ENCODE results near the gene SHANK2. TPM values are rescaled to one million over a fixed set of nuclear protein-coding genes. Genes with fewer than 3 reads are reported as not detected.

SHANK2 gene
- total RNA-seq, 5 donors from 2014 or later (not counting 1 experiment from before 2014, with no cell fraction given), result 0.15 to 0.60 (median 0.49) TPM; not detected in 2

DNA sequence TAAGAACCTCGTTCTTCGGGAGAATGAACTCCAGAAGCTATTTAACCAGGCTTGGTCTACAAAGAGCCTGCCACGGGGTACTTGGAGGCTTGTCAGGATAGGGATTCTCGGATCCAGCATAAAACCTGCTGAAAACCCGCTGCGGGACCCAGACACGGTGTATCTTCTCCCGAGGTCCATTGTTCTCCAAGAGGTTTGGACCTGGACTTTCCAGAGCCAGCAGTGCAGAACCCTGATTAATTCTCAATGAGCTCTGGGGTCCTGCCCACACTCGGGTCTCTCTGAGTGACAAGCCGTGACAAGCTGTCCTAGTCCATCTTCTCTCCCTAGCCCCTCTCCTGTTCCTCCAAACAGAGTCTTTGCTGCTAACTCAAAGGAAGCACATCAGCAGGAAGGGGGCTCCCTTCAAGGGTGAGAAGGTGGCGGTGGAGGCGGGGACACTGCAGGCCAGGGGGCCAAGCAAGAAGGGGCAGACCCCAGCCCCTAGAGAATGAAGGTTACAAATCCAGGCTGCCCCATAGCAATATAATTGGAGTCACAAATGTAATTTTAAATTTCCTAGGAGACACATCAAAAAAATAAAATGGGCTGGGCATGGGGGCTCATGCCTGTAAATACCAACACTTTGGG is 12.2 kb downstream of the SHANK2 start:
- no peak overlapping the region for H3K27ac ChIP-seq (ENCODE audit: low read length)
- H3K4me1 ChIP-seq (ENCODE audit: control insufficient read depth in 1 of 2, extremely low read depth in 1 of 2, insufficient read depth in 2 of 2, low read length in 2 of 2), result no peaks in the 10 kb centered on the region
- no peak overlapping the region for H3K4me3 ChIP-seq (ENCODE audit: control insufficient read depth in 1 of 2, extremely low read depth in 1 of 2, low read length in 1 of 2)
- no peak for ATAC-seq (replicated peaks in 1 of 4)
- Mint-ChIP-seq H3K27me3 (peaks cover 18 to 34% of the 10 kb centered on the region in 2 donors), H3K27ac (no peak overlapping the region), H3K36me3 (no peaks in the 10 kb centered on the region), H3K4me1 (peaks cover 0 to 1% (median 0%) of the 10 kb centered on the region in 3 donors), H3K4me3 (no peak overlapping the region), H3K9me3 (no peaks in the 10 kb centered on the region)
- CTCF ChIA-PET, result no interaction called here
- WGBS (ENCODE audit: insufficient coverage), result 86% methylated on average over 8 of the region's 12 CpGs
- H3K36me3 ChIP-seq (ENCODE audit: control insufficient read depth in 2 of 2, extremely low read depth in 1 of 2, insufficient read depth in 1 of 2, low read length in 1 of 2), result no peaks in the 10 kb centered on the region
- POLR2A ChIA-PET, result no interaction called here
- H3K27me3 ChIP-seq (replicated peaks in 1 of 2; ENCODE audit: control insufficient read depth in 2 of 2, extremely low read depth in 1 of 2, insufficient read depth in 2 of 2, low read length in 1 of 2), result peaks cover 0 to 34% of the 10 kb centered on the region in 2 experiments
- H3K9me3 ChIP-seq, result no peaks in the 10 kb centered on the region
- no peak for DNase-seq

- CTCF ChIA-PET, result no interaction called here
- no peak overlapping the region for H3K27ac Mint-ChIP-seq
- DNase-seq (no peak), ATAC-seq (replicated peaks in 1 of 4) (no peak)
- H3K27me3 ChIP-seq (replicated peaks in 1 of 2; ENCODE audit: control insufficient read depth in 2 of 2, extremely low read depth in 1 of 2, insufficient read depth in 2 of 2, low read length in 1 of 2), result peaks cover 0 to 34% of the 10 kb centered on the region in 2 experiments
- H3K4me3 Mint-ChIP-seq, result no peak overlapping the region
- H3K36me3 Mint-ChIP-seq, result no peaks in the 10 kb centered on the region
- H3K9me3 Mint-ChIP-seq, result no peaks in the 10 kb centered on the region
- no peaks in the 10 kb centered on the region for H3K4me1 ChIP-seq (ENCODE audit: control insufficient read depth in 1 of 2, extremely low read depth in 1 of 2, insufficient read depth in 2 of 2, low read length in 2 of 2)
- H3K27ac ChIP-seq (ENCODE audit: low read length), result no peak overlapping the region
- peaks cover 18 to 34% of the 10 kb centered on the region in 2 donors for H3K27me3 Mint-ChIP-seq
- H3K36me3 ChIP-seq (ENCODE audit: control insufficient read depth in 2 of 2, extremely low read depth in 1 of 2, insufficient read depth in 1 of 2, low read length in 1 of 2), result no peaks in the 10 kb centered on the region
- WGBS (ENCODE audit: insufficient coverage), result 80% methylated on average over 1 of the region's 7 CpGs
- peaks cover 0 to 1% (median 0%) of the 10 kb centered on the region in 3 donors for H3K4me1 Mint-ChIP-seq
- no peak overlapping the region for H3K4me3 ChIP-seq (ENCODE audit: control insufficient read depth in 1 of 2, extremely low read depth in 1 of 2, low read length in 1 of 2)
- POLR2A ChIA-PET, result no interaction called here
- no peaks in the 10 kb centered on the region for H3K9me3 ChIP-seq
Measured at GRCh38 chr11:71239581-71239980, 12.8 kb downstream of the SHANK2 start.

- H3K4me3 Mint-ChIP-seq, result no peak overlapping the region
- POLR2A ChIA-PET, result no interaction called here
- H3K36me3 Mint-ChIP-seq, result no peaks in the 10 kb centered on the region
- peaks cover 0 to 1% (median 0%) of the 10 kb centered on the region in 3 donors for H3K4me1 Mint-ChIP-seq
- no peak overlapping the region for H3K27ac Mint-ChIP-seq
- peaks cover 18 to 32% of the 10 kb centered on the region in 2 donors for H3K27me3 Mint-ChIP-seq
- ATAC-seq (replicated peaks in 1 of 4) (no peak), DNase-seq (no peak)
- H3K4me3 ChIP-seq (ENCODE audit: control insufficient read depth in 1 of 2, extremely low read depth in 1 of 2, low read length in 1 of 2), result no peak overlapping the region
- 94% methylated on average over 2 of the region's 7 CpGs for WGBS (ENCODE audit: insufficient coverage)
- CTCF ChIA-PET, result no interaction called here
- H3K27me3 ChIP-seq (replicated peaks in 1 of 2; ENCODE audit: control insufficient read depth in 2 of 2, extremely low read depth in 1 of 2, insufficient read depth in 2 of 2, low read length in 1 of 2), result peaks cover 0 to 35% of the 10 kb centered on the region in 2 experiments
- no peaks in the 10 kb centered on the region for H3K36me3 ChIP-seq (ENCODE audit: control insufficient read depth in 2 of 2, extremely low read depth in 1 of 2, insufficient read depth in 1 of 2, low read length in 1 of 2)
- no peaks in the 10 kb centered on the region for H3K4me1 ChIP-seq (ENCODE audit: control insufficient read depth in 1 of 2, extremely low read depth in 1 of 2, insufficient read depth in 2 of 2, low read length in 2 of 2)
- no peaks in the 10 kb centered on the region for H3K9me3 Mint-ChIP-seq
- H3K9me3 ChIP-seq, result no peaks in the 10 kb centered on the region
- no peak overlapping the region for H3K27ac ChIP-seq (ENCODE audit: low read length)
Measured at GRCh38 chr11:71238941-71239340, 13.4 kb downstream of the SHANK2 start.

- Mint-ChIP-seq H3K36me3 (no peaks in the 10 kb centered on the region), H3K9me3 (no peaks in the 10 kb centered on the region), H3K4me3 (no peak overlapping the region), H3K27ac (no peak overlapping the region), H3K4me1 (peaks cover 0 to 1% (median 0%) of the 10 kb centered on the region in 3 donors), H3K27me3 (peaks cover 18 to 32% of the 10 kb centered on the region in 2 donors)
- no peaks in the 10 kb centered on the region for H3K9me3 ChIP-seq
- no peaks in the 10 kb centered on the region for H3K36me3 ChIP-seq (ENCODE audit: control insufficient read depth in 2 of 2, extremely low read depth in 1 of 2, insufficient read depth in 1 of 2, low read length in 1 of 2)
- H3K27me3 ChIP-seq (replicated peaks in 1 of 2; ENCODE audit: control insufficient read depth in 2 of 2, extremely low read depth in 1 of 2, insufficient read depth in 2 of 2, low read length in 1 of 2), result peaks cover 0 to 34% of the 10 kb centered on the region in 2 experiments
- ChIA-PET POLR2A (no interaction called here), CTCF (no interaction called here)
- no peak for ATAC-seq (replicated peaks in 1 of 4)
- no peak for DNase-seq
- no peak overlapping the region for H3K27ac ChIP-seq (ENCODE audit: low read length)
- no peak overlapping the region for H3K4me3 ChIP-seq (ENCODE audit: control insufficient read depth in 1 of 2, extremely low read depth in 1 of 2, low read length in 1 of 2)
- H3K4me1 ChIP-seq (ENCODE audit: control insufficient read depth in 1 of 2, extremely low read depth in 1 of 2, insufficient read depth in 2 of 2, low read length in 2 of 2), result no peaks in the 10 kb centered on the region
- 67% methylated on average over 6 of the region's 8 CpGs for WGBS (ENCODE audit: insufficient coverage)
Measured at GRCh38 chr11:71238285-71238875, 14.0 kb downstream of the SHANK2 start.

DNA sequence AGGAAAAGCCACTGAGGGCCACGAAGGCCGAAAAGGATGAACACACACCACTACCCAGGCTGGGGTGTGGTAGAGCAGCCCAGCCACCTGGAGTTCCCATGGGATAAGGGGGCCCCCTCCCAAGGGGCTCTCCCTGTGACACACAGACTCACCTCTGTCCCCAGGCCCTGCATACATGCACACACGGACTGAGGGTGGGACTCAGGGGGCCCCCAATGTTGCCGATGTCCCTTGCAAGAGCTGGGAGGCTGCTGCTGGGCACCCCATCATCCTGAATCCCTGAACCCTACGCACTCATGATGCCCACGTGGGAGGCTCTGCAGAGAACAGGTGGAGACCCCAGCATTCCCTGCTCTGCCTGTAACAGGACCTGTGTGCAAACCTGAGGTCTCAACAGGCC is 14.5 kb downstream of the SHANK2 start:
- no peak overlapping the region for H3K27ac ChIP-seq (ENCODE audit: low read length)
- Mint-ChIP-seq H3K9me3 (no peaks in the 10 kb centered on the region), H3K27me3 (peaks cover 18 to 33% of the 10 kb centered on the region in 2 donors), H3K4me3 (no peak overlapping the region), H3K27ac (no peak overlapping the region), H3K36me3 (no peaks in the 10 kb centered on the region), H3K4me1 (peaks cover 0 to 1% (median 0%) of the 10 kb centered on the region in 3 donors)
- peaks cover 0 to 34% of the 10 kb centered on the region in 2 experiments for H3K27me3 ChIP-seq (replicated peaks in 1 of 2; ENCODE audit: control insufficient read depth in 2 of 2, extremely low read depth in 1 of 2, insufficient read depth in 2 of 2, low read length in 1 of 2)
- ChIA-PET CTCF (no interaction called here), POLR2A (no interaction called here)
- no peaks in the 10 kb centered on the region for H3K36me3 ChIP-seq (ENCODE audit: control insufficient read depth in 2 of 2, extremely low read depth in 1 of 2, insufficient read depth in 1 of 2, low read length in 1 of 2)
- H3K9me3 ChIP-seq, result no peaks in the 10 kb centered on the region
- DNase-seq, result no peak
- WGBS (ENCODE audit: insufficient coverage), result 75% methylated on average over 4 of the region's 6 CpGs
- ATAC-seq (replicated peaks in 1 of 4), result no peak
- no peaks in the 10 kb centered on the region for H3K4me1 ChIP-seq (ENCODE audit: control insufficient read depth in 1 of 2, extremely low read depth in 1 of 2, insufficient read depth in 2 of 2, low read length in 2 of 2)
- H3K4me3 ChIP-seq (ENCODE audit: control insufficient read depth in 1 of 2, extremely low read depth in 1 of 2, low read length in 1 of 2), result no peak overlapping the region

- peaks cover 12 to 29% of the 10 kb centered on the region in 2 donors for H3K27me3 Mint-ChIP-seq
- no peaks in the 10 kb centered on the region for H3K9me3 Mint-ChIP-seq
- H3K27ac Mint-ChIP-seq, result no peak overlapping the region
- no peaks in the 10 kb centered on the region for H3K36me3 ChIP-seq (ENCODE audit: control insufficient read depth in 2 of 2, extremely low read depth in 1 of 2, insufficient read depth in 1 of 2, low read length in 1 of 2)
- H3K4me3 ChIP-seq (ENCODE audit: control insufficient read depth in 1 of 2, extremely low read depth in 1 of 2, low read length in 1 of 2), result no peak overlapping the region
- H3K36me3 Mint-ChIP-seq, result no peaks in the 10 kb centered on the region
- no peak overlapping the region for H3K4me3 Mint-ChIP-seq
- no peak for ATAC-seq (replicated peaks in 1 of 4)
- WGBS (ENCODE audit: insufficient coverage), result 74% methylated on average over 9 of the region's 12 CpGs
- no peaks in the 10 kb centered on the region for H3K4me1 ChIP-seq (ENCODE audit: control insufficient read depth in 1 of 2, extremely low read depth in 1 of 2, insufficient read depth in 2 of 2, low read length in 2 of 2)
- POLR2A ChIA-PET, result no interaction called here
- peaks cover 0 to 1% (median 0%) of the 10 kb centered on the region in 3 donors for H3K4me1 Mint-ChIP-seq
- H3K27ac ChIP-seq (ENCODE audit: low read length), result no peak overlapping the region
- H3K9me3 ChIP-seq, result no peaks in the 10 kb centered on the region
- DNase-seq, result no peak
- CTCF ChIA-PET, result no interaction called here
- H3K27me3 ChIP-seq (replicated peaks in 1 of 2; ENCODE audit: control insufficient read depth in 2 of 2, extremely low read depth in 1 of 2, insufficient read depth in 2 of 2, low read length in 1 of 2), result peaks cover 0 to 37% of the 10 kb centered on the region in 2 experiments
Measured at GRCh38 chr11:71236836-71237475, 15.4 kb downstream of the SHANK2 start.

Measured in T-cell (primary cell).